SK-N-SH (cell line): ENCODE data around the gene FOXP1.

Source experiments
- EZH2phosphoT487 ChIP-seq: fragments of 200-600 bp; sonication (generic); IDR thresholded peaks from 2 replicates; pipeline ENCODE4 v1.6.1; 2017; ENCODE audit warnings: low read depth, mixed run types, mild to moderate bottlenecking, antibody characterized with exemption, moderate library complexity, borderline replicate concordance
- GATA2 ChIP-seq: sonication (generic); formaldehyde crosslinking; IDR thresholded peaks from 2 replicates; pipeline ENCODE4 v1.5.0; 2020; ENCODE audit warnings: mild to moderate bottlenecking, missing genetic modification reagents
- JUND ChIP-seq: IDR thresholded peaks from 2 replicates; pipeline ENCODE4 v1.4.0; 2012
- MXI1 ChIP-seq: IDR thresholded peaks from 2 replicates; pipeline ENCODE4 v1.6.1; 2012; ENCODE audit warnings: mild to moderate bottlenecking, low read depth, low read length, improper control_type of control experiment
- NRF1 ChIP-seq: IDR thresholded peaks from 2 replicates; pipeline ENCODE4 v1.6.1; 2012; ENCODE audit warnings: low read depth, mild to moderate bottlenecking, low read length
- PBX3 ChIP-seq: IDR thresholded peaks from 2 replicates; pipeline ENCODE4; 2012
- POLR2AphosphoS5 ChIP-seq: IDR thresholded peaks from 2 replicates; pipeline ENCODE4 v1.6.1; 2012; ENCODE audit warnings: low read depth, low read length
- REST ChIP-seq: IDR thresholded peaks from 2 replicates; pipeline ENCODE4 v1.6.1; 2012; ENCODE audit warnings: mild to moderate bottlenecking, low read depth, low read length, moderate library complexity
- TAF1 ChIP-seq: IDR thresholded peaks from 2 replicates; pipeline ENCODE4 v1.6.1; 2012; ENCODE audit warnings: low read depth, mild to moderate bottlenecking, low read length, moderate library complexity, borderline replicate concordance
- TCF12 ChIP-seq: IDR thresholded peaks from 2 replicates; pipeline ENCODE4 v1.4.0; 2012
- USF1 ChIP-seq: IDR thresholded peaks from 2 replicates; pipeline ENCODE4 v1.4.0; 2012; ENCODE audit warnings: low read depth, borderline replicate concordance
- YY1 ChIP-seq: IDR thresholded peaks from 2 replicates; pipeline ENCODE4 v1.4.0; 2012; ENCODE audit warnings: low read depth, mild to moderate bottlenecking
- TF ChIP-seq, protein P1 (sequence below): fragments of 200-600 bp; sonication (generic); IDR thresholded peaks from 2 replicates; pipeline ENCODE4 v1.6.1; 2017; ENCODE audit warnings: antibody characterized with exemption, mild to moderate bottlenecking, moderate library complexity

DNA sequence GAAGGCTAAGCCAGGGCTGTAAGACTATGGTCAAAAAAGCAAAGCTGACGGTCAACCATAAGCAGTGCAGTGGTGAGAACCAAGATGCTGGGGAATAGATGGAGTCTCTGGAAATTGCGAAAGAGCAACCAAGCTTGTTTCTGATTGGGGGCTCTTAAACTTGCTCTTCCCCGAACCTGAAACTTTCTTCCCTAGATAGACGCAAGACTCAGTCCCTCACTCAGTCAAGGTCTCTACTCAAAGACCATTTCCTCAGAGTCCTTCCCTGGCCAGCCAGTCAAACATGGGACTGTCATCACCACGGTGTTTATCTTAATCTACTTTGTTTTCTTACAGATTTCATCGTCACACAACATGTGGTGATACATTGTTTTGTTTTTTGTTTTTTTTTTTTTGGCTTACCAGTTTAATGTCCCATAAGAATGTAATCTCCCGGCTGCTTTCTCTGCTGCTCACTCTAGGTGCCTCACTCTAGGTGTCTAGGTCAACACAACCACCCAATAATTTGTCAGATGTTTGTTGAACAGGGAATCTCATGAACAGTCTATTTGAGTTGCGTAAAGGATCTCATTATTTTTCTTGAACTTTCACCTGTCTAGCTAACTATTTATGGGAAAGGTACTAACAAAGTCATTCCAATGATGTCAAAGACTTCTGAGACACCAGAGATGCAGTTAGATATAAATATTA is 495.4 kb downstream of the FOXP1 start:
- no peak for TF ChIP-seq TAF1
- TF ChIP-seq, protein P1, sequence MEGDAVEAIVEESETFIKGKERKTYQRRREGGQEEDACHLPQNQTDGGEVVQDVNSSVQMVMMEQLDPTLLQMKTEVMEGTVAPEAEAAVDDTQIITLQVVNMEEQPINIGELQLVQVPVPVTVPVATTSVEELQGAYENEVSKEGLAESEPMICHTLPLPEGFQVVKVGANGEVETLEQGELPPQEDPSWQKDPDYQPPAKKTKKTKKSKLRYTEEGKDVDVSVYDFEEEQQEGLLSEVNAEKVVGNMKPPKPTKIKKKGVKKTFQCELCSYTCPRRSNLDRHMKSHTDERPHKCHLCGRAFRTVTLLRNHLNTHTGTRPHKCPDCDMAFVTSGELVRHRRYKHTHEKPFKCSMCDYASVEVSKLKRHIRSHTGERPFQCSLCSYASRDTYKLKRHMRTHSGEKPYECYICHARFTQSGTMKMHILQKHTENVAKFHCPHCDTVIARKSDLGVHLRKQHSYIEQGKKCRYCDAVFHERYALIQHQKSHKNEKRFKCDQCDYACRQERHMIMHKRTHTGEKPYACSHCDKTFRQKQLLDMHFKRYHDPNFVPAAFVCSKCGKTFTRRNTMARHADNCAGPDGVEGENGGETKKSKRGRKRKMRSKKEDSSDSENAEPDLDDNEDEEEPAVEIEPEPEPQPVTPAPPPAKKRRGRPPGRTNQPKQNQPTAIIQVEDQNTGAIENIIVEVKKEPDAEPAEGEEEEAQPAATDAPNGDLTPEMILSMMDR: no peak
- TF ChIP-seq NRF1: no peak
- TF ChIP-seq USF1: no peak
- TF ChIP-seq EZH2phosphoT487: no peak
- TF ChIP-seq PBX3: no peak
- no peak for TF ChIP-seq TCF12
- TF ChIP-seq YY1: no peak
- no peak for TF ChIP-seq JUND
- TF ChIP-seq MXI1: no peak
- TF ChIP-seq POLR2AphosphoS5: no peak
- no peak for TF ChIP-seq GATA2 (CRISPR knock-in tag)
- TF ChIP-seq REST: no peak
